GM12891 (cell line): Measurements from ENCODE around the gene GALNT10.

ENCODE experiments used
- POLR2A ChIP-seq: IDR thresholded peaks from 2 replicates; pipeline ENCODE4 v1.6.1; 2011; ENCODE audit warnings: low read depth, low read length, control low read depth
- POLR2AphosphoS5 ChIP-seq: IDR thresholded peaks from 2 replicates; pipeline ENCODE4 v1.6.1; 2011; ENCODE audit warnings: low read depth, low read length, control low read depth
- SPI1 ChIP-seq: IDR thresholded peaks from 2 replicates; pipeline ENCODE4 v1.6.1; 2011; ENCODE audit warnings: low read depth, low read length, control low read depth
- TAF1 ChIP-seq: IDR thresholded peaks from 2 replicates; pipeline ENCODE4 v1.6.1; 2011; ENCODE audit warnings: low read depth, low read length, control low read depth

- TF ChIP-seq TAF1, result no peak
- TF ChIP-seq POLR2AphosphoS5, result no peak
- TF ChIP-seq SPI1, result no peak
- no peak for TF ChIP-seq POLR2A
Observed at GRCh38 chr5:154209591-154210081, 19.1 kb downstream of the GALNT10 start.
